Measurements from ENCODE around the gene GPR15LG. TPM values are rescaled to one million over a fixed set of nuclear protein-coding genes. Genes with fewer than 3 reads are reported as not detected.
"Not testable (repeated sequence)": the region's sequence is repeated elsewhere in the genome, so short reads cannot be mapped to it uniquely, and the experiment has no call there.

GPR15LG gene
- total RNA-seq, 1 experiment from 2014 or later = not detected

- CTCF ChIA-PET = interaction anchor here (0.5 to 1.1 kb wide), 4 partner anchors 17 to 180 kb away, joined by 3 read pairs; no protein-coding TSS in a partner anchor
- H3K27ac Mint-ChIP-seq (ENCODE audit: unreplicated experiment); H3K27me3 Mint-ChIP-seq (ENCODE audit: insufficient read depth, unreplicated experiment); H3K9me3 ChIP-seq; H3K4me1 Mint-ChIP-seq (ENCODE audit: low read depth, unreplicated experiment); H3K9me3 Mint-ChIP-seq (ENCODE audit: unreplicated experiment); POLR2A ChIA-PET; H3K4me1 ChIP-seq; H3K27me3 ChIP-seq (replicated peaks; ENCODE audit: control insufficient read depth, insufficient read depth, low read length); BruUV-seq (replicated peaks); DNase-seq; H3K4me3 ChIP-seq (ENCODE audit: low read depth, low read length); H3K36me3 ChIP-seq (ENCODE audit: control insufficient read depth, insufficient read depth, low read length); H3K4me3 Mint-ChIP-seq (ENCODE audit: unreplicated experiment): not testable (repeated sequence)
- intact Hi-C loops (cut with micrococcal nuclease; ENCODE audit: unreplicated experiment) = loop anchor here (1.0 kb wide), 1 partner anchor 57 kb away; no protein-coding TSS in a partner anchor
- H3K36me3 Mint-ChIP-seq (ENCODE audit: insufficient read depth, unreplicated experiment) = peaks cover 83% of the 10 kb centered on the region
- peak; percentile 66 for TF ChIP-seq CTCF (IDR thresholded peaks at IDR 0.05; ENCODE audit: insufficient read depth in 1 of 2, low read depth in 1 of 2, low read length in 1 of 2, severe bottlenecking in 1 of 2, unreplicated experiment in 1 of 2)
Measured at GRCh38 chr10:84148006-84148597, 25.5 kb upstream of the GPR15LG start.

- Histone ChIP-seq H3K27me3 (replicated peaks; ENCODE audit: control insufficient read depth, insufficient read depth, low read length) (no peaks in the 10 kb centered on the region), H3K4me1 (no peaks in the 10 kb centered on the region), H3K4me3 (ENCODE audit: low read depth, low read length) (no peak overlapping the region), H3K9me3 (no peaks in the 10 kb centered on the region), H3K36me3 (ENCODE audit: control insufficient read depth, insufficient read depth, low read length) (peaks cover 4% of the 10 kb centered on the region)
- H3K9me3 Mint-ChIP-seq (ENCODE audit: unreplicated experiment) = no peaks in the 10 kb centered on the region
- H3K4me1 Mint-ChIP-seq (ENCODE audit: low read depth, unreplicated experiment) = no peaks in the 10 kb centered on the region
- intact Hi-C loops (cut with micrococcal nuclease; ENCODE audit: unreplicated experiment) = no loop called here
- POLR2A ChIA-PET = interaction anchor here (0.6 kb wide), 1 partner anchor 10 kb away, joined by 3 read pairs; no protein-coding TSS in a partner anchor
- no TSS peak for BruUV-seq (replicated peaks)
- CTCF ChIA-PET = no interaction called here
- peaks cover 79% of the 10 kb centered on the region for H3K36me3 Mint-ChIP-seq (ENCODE audit: insufficient read depth, unreplicated experiment)
- H3K27ac Mint-ChIP-seq (ENCODE audit: unreplicated experiment) = no peak overlapping the region
- no peaks in the 10 kb centered on the region for H3K27me3 Mint-ChIP-seq (ENCODE audit: insufficient read depth, unreplicated experiment)
- H3K4me3 Mint-ChIP-seq (ENCODE audit: unreplicated experiment) = no peak overlapping the region
- no peak for DNase-seq
- no peak for TF ChIP-seq CTCF (IDR thresholded peaks at IDR 0.05; ENCODE audit: insufficient read depth in 1 of 2, low read depth in 1 of 2, low read length in 1 of 2, severe bottlenecking in 1 of 2, unreplicated experiment in 1 of 2)
Measured at GRCh38 chr10:84149854-84150253, 23.7 kb upstream of the GPR15LG start.

GRCh38 chr10:84152769-84153168, 20.8 kb upstream of the GPR15LG start:
- no peaks in the 10 kb centered on the region for H3K4me1 Mint-ChIP-seq (ENCODE audit: low read depth, unreplicated experiment)
- ChIA-PET POLR2A (no interaction called here), CTCF (no interaction called here)
- H3K4me1 ChIP-seq = no peaks in the 10 kb centered on the region
- no peak for DNase-seq
- TF ChIP-seq CTCF (IDR thresholded peaks at IDR 0.05; ENCODE audit: insufficient read depth in 1 of 2, low read depth in 1 of 2, low read length in 1 of 2, severe bottlenecking in 1 of 2, unreplicated experiment in 1 of 2) = no peak
- no peak overlapping the region for H3K4me3 Mint-ChIP-seq (ENCODE audit: unreplicated experiment)
- H3K36me3 Mint-ChIP-seq (ENCODE audit: insufficient read depth, unreplicated experiment) = peaks cover 74% of the 10 kb centered on the region
- no peak overlapping the region for H3K4me3 ChIP-seq (ENCODE audit: low read depth, low read length)
- H3K27me3 Mint-ChIP-seq (ENCODE audit: insufficient read depth, unreplicated experiment) = no peaks in the 10 kb centered on the region
- intact Hi-C loops (cut with micrococcal nuclease; ENCODE audit: unreplicated experiment) = no loop called here
- BruUV-seq (replicated peaks) = no TSS peak
- H3K9me3 ChIP-seq = no peaks in the 10 kb centered on the region
- H3K27me3 ChIP-seq (replicated peaks; ENCODE audit: control insufficient read depth, insufficient read depth, low read length) = no peaks in the 10 kb centered on the region
- peaks cover 4% of the 10 kb centered on the region for H3K36me3 ChIP-seq (ENCODE audit: control insufficient read depth, insufficient read depth, low read length)
- H3K27ac Mint-ChIP-seq (ENCODE audit: unreplicated experiment) = no peak overlapping the region
- no peaks in the 10 kb centered on the region for H3K9me3 Mint-ChIP-seq (ENCODE audit: unreplicated experiment)
